Measurements from ENCODE around the gene TMEM233. TPM values are rescaled to one million over a fixed set of nuclear protein-coding genes. Genes with fewer than 3 reads are reported as not detected.
"Not testable (repeated sequence)": the region's sequence is repeated elsewhere in the genome, so short reads cannot be mapped to it uniquely, and the experiment has no call there.

The TMEM233 gene
- total RNA-seq, 1 donor = 1.1 TPM

GRCh38 chr12:119649202-119649808 lies 55.7 kb downstream of the TMEM233 start:
- TF ChIP-seq CTCF (IDR thresholded peaks at IDR 0.05; ENCODE audit: insufficient read depth, low read length) = peak; percentile 81
- H3K4me3 ChIP-seq (ENCODE audit: low read depth, low read length) = no peak overlapping the region
- DNase-seq (ENCODE audit: low read depth) = peak; percentile 35

- DNase-seq (ENCODE audit: low read depth) = no peak
- TF ChIP-seq CTCF (IDR thresholded peaks at IDR 0.05; ENCODE audit: insufficient read depth, low read length) = no peak
- no peak overlapping the region for H3K4me3 ChIP-seq (ENCODE audit: low read depth, low read length)
These were observed 59.1 kb downstream of the TMEM233 start for GRCh38 chr12:119652665-119653064.

- DNase-seq (ENCODE audit: low read depth); H3K4me3 ChIP-seq (ENCODE audit: low read depth, low read length): not testable (repeated sequence)
These were observed 63.4 kb downstream of the TMEM233 start for GRCh38 chr12:119657001-119657400.

- H3K4me3 ChIP-seq (ENCODE audit: low read depth, low read length); DNase-seq (ENCODE audit: low read depth): not testable (repeated sequence)
These were observed 64.6 kb downstream of the TMEM233 start for GRCh38 chr12:119658166-119658565.

- peak; percentile 45 for DNase-seq (ENCODE audit: low read depth)
- TF ChIP-seq CTCF (IDR thresholded peaks at IDR 0.05; ENCODE audit: insufficient read depth, low read length) = peak; percentile 99
- no peak overlapping the region for H3K4me3 ChIP-seq (ENCODE audit: low read depth, low read length)
These were observed 65.8 kb downstream of the TMEM233 start for GRCh38 chr12:119659289-119659897.

- no peak overlapping the region for H3K4me3 ChIP-seq (ENCODE audit: low read depth, low read length)
- no peak for TF ChIP-seq CTCF (IDR thresholded peaks at IDR 0.05; ENCODE audit: insufficient read depth, low read length)
- no peak for DNase-seq (ENCODE audit: low read depth)
These were observed 66.5 kb downstream of the TMEM233 start for GRCh38 chr12:119660076-119660475.

- no peak overlapping the region for H3K4me3 ChIP-seq (ENCODE audit: low read depth, low read length)
- no peak for DNase-seq (ENCODE audit: low read depth)
- no peak for TF ChIP-seq CTCF (IDR thresholded peaks at IDR 0.05; ENCODE audit: insufficient read depth, low read length)
These were observed 68.3 kb downstream of the TMEM233 start for GRCh38 chr12:119661882-119662281.

- no peak for TF ChIP-seq CTCF (IDR thresholded peaks at IDR 0.05; ENCODE audit: insufficient read depth, low read length)
- no peak for DNase-seq (ENCODE audit: low read depth)
- H3K4me3 ChIP-seq (ENCODE audit: low read depth, low read length) = no peak overlapping the region
These were observed 71.1 kb downstream of the TMEM233 start for GRCh38 chr12:119664642-119665041.

Measured in fibroblast of the aortic adventitia (primary cell).